ENCODE measurements around the gene PACC1. TPM values are rescaled to one million over a fixed set of nuclear protein-coding genes. Genes with fewer than 3 reads are reported as not detected.

Gene PACC1
- total RNA-seq, 4 donors from 2014 or later: 1.4 to 3.8 (median 2.5) TPM

GRCh38 chr1:212315907-212316306 is 98.8 kb downstream of the PACC1 start:
- intact Hi-C loops (cut with DNase I; ENCODE audit: low total_unique reads): loop anchor here (2.0 to 10.0 kb wide), 2 partner anchors 139 to 245 kb away; no protein-coding TSS in a partner anchor
- Histone ChIP-seq H3K27ac (peak overlapping the region in 1 of 4 donors; percentile 40), H3K4me1 (peaks cover 22 to 41% of the 10 kb centered on the region in 2 donors), H3K36me3 (no peaks in the 10 kb centered on the region), H3K4me3 (no peak overlapping the region), H3K9me3 (no peaks in the 10 kb centered on the region), H3K27me3 (no peaks in the 10 kb centered on the region)
- TF ChIP-seq CTCF (IDR thresholded peaks at IDR 0.05 in 4 of 5, conservative IDR thresholded peaks at IDR 0.05 in 1 of 5) (peak in 2 of 5 experiments; percentile 16 to 36), POLR2A (IDR thresholded peaks at IDR 0.05) (no peak)
- DNase-seq (no peak), ATAC-seq (peak in 1 of 2 donors; percentile 78)
- in situ Hi-C loops (cut with MboI; ENCODE audit: low sequenced_read_pairs in 4 of 4): no loop called here

GRCh38 chr1:212315184-212315583 is 99.5 kb downstream of the PACC1 start:
- intact Hi-C loops (cut with DNase I; ENCODE audit: low total_unique reads) (loop anchor here (10.0 kb wide), 1 partner anchor 140 kb away; no protein-coding TSS in a partner anchor), in situ Hi-C loops (cut with MboI; ENCODE audit: low sequenced_read_pairs in 4 of 4) (no loop called here)
- H3K36me3 ChIP-seq: no peaks in the 10 kb centered on the region
- no peak for DNase-seq
- H3K27ac ChIP-seq: peak overlapping the region in 1 of 4 donors; percentile 40
- H3K27me3 ChIP-seq: no peaks in the 10 kb centered on the region
- no peak for ATAC-seq
- TF ChIP-seq CTCF (IDR thresholded peaks at IDR 0.05 in 4 of 5, conservative IDR thresholded peaks at IDR 0.05 in 1 of 5) (no peak), POLR2A (IDR thresholded peaks at IDR 0.05) (no peak)
- no peaks in the 10 kb centered on the region for H3K9me3 ChIP-seq
- H3K4me1 ChIP-seq: peaks cover 29 to 48% of the 10 kb centered on the region in 2 donors
- no peak overlapping the region for H3K4me3 ChIP-seq

Other genes with a start within 250 kb of the PACC1 start
- gene PPP2R5A, start 129.5 kb downstream of the PACC1 start, total RNA-seq: 10 to 100 TPM; 33.3 to 50.5 (median 37.5) TPM
- 100 to 1,000 TPM in 2 of 4 donors, 10 to 100 TPM in 2; 74.8 to 149 (median 112) TPM for gene NENF, start 18.0 kb upstream of the PACC1 start, total RNA-seq
- gene ATF3, start 193.9 kb upstream of the PACC1 start, total RNA-seq: 1 to 10 TPM; 1.9 to 7.4 (median 7.2) TPM